Testis (tissue), 3 donors: ENCODE data around the gene ZNF462. TPM values are rescaled to one million over a fixed set of nuclear protein-coding genes. Genes with fewer than 3 reads are reported as not detected.

Experiments used
- DNase-seq: peaks from one replicate; pipeline ENCODE4 v3.0.0-alpha.2; 2019
- H3K27ac ChIP-seq, 2 donors: fragments of 200-600 bp; sonication (generic); one replicate each; pipeline ENCODE4 v1.5.1; 2019
- H3K27me3 ChIP-seq: fragments of 200-600 bp; sonication (generic); one replicate; pipeline ENCODE4 v1.5.1; 2019
- H3K36me3 ChIP-seq: fragments of 200-600 bp; sonication (generic); one replicate; pipeline ENCODE4 v1.5.1; 2017; ENCODE audit warnings: low read depth; ENCODE audit errors: missing control alignments
- H3K4me1 ChIP-seq: fragments of 200-600 bp; sonication (generic); one replicate; pipeline ENCODE4 v1.5.1; 2019
- H3K4me3 ChIP-seq, 2 donors: fragments of 200-600 bp; sonication (generic); one replicate each; pipeline ENCODE4 v1.5.1; 2017 to 2019
- H3K9me3 ChIP-seq: fragments of 200-600 bp; sonication (generic); one replicate; pipeline ENCODE4 v1.5.1; 2017
- CTCF ChIP-seq, 3 experiments: fragments of 450-650 bp in 2 of 3; fragments of 200-600 bp in 1 of 3; sonication (generic) in 1 of 3; IDR thresholded peaks; one replicate each; pipeline ENCODE4 v1.5.1; 2016 to 2019; ENCODE audit warnings: antibody characterized with exemption in 3 of 3, mild to moderate bottlenecking in 2 of 3, moderate library complexity in 1 of 3
- POLR2A ChIP-seq: fragments of 450-650 bp; IDR thresholded peaks from one replicate; pipeline ENCODE4 v1.6.1; 2017; ENCODE audit warnings: antibody characterized with exemption, mild to moderate bottlenecking, moderate library complexity
- WGBS, 2 donors: methylation state at CpG; one replicate each; pipeline ENCODE4 v1.1.5; 2018; 5-methylcytosine and 5-hydroxymethylcytosine counted together
- intact Hi-C: fragments of 100-400 bp; cut with DNase I; formaldehyde crosslinking; loops from one replicate; pipeline ENCODE4 v1.15.1; 2023; ENCODE audit warnings: low total_unique reads
- polyA plus RNA-seq: library from polyadenylated mRNA; stranded (reverse); fragments of 350-450 nt; fragmentation: Illumina TruSeq; extraction: RNeasy Lipid Tissue Mini Kit (QIAGEN cat#74804); gene quantifications from one replicate; pipeline ENCODE4 v1.2.3, GENCODE V29; 2014; ENCODE audit warnings: low read depth, low replicate concordance; ENCODE audit not compliant: insufficient read depth
- total RNA-seq, 2 donors: library from RNA; depleted of rRNA; stranded (reverse); fragments of >200 nt; gene quantifications; one replicate each; pipeline ENCODE4 v1.2.3, GENCODE V29; 2016

Gene ZNF462
- total and polyA plus RNA-seq, 3 donors from 2014 or later, result 31.5 to 61.6 (median 53.2) TPM

GRCh38 chr9:107025260-107026035, 162.5 kb downstream of the ZNF462 start:
- no peak for TF ChIP-seq CTCF (IDR thresholded peaks at IDR 0.05)
- no peak for TF ChIP-seq POLR2A
- no peaks in the 10 kb centered on the region for H3K4me1 ChIP-seq
- no peaks in the 10 kb centered on the region for H3K36me3 ChIP-seq
- no peak overlapping the region for H3K27ac ChIP-seq
- WGBS, 2 donors, result 92 to 94% methylated on average over 5 of the region's 5 CpGs
- H3K9me3 ChIP-seq, result no peaks in the 10 kb centered on the region
- no peak for DNase-seq
- intact Hi-C loops, result no loop called here
- no peak overlapping the region for H3K4me3 ChIP-seq
- no peaks in the 10 kb centered on the region for H3K27me3 ChIP-seq

- 54 to 70% methylated on average over 3 of the region's 3 CpGs for WGBS, 2 donors
- TF ChIP-seq CTCF (IDR thresholded peaks at IDR 0.05) (no peak), POLR2A (no peak)
- intact Hi-C loops, result no loop called here
- H3K27ac ChIP-seq, result no peak overlapping the region
- no peaks in the 10 kb centered on the region for H3K9me3 ChIP-seq
- no peak overlapping the region for H3K4me3 ChIP-seq
- no peaks in the 10 kb centered on the region for H3K36me3 ChIP-seq
- H3K4me1 ChIP-seq, result no peaks in the 10 kb centered on the region
- H3K27me3 ChIP-seq, result no peaks in the 10 kb centered on the region
- no peak for DNase-seq
Measured at GRCh38 chr9:107029146-107029545, 166.2 kb downstream of the ZNF462 start.

- H3K4me3 ChIP-seq, result no peak overlapping the region
- no peaks in the 10 kb centered on the region for H3K9me3 ChIP-seq
- TF ChIP-seq CTCF (IDR thresholded peaks at IDR 0.05) (no peak), POLR2A (no peak)
- no peaks in the 10 kb centered on the region for H3K4me1 ChIP-seq
- no peaks in the 10 kb centered on the region for H3K36me3 ChIP-seq
- no peak overlapping the region for H3K27ac ChIP-seq
- 84 to 90% methylated on average over 3 of the region's 3 CpGs for WGBS, 2 donors
- DNase-seq, result no peak
- no peaks in the 10 kb centered on the region for H3K27me3 ChIP-seq
- intact Hi-C loops, result no loop called here
Measured at GRCh38 chr9:107033966-107034365, 171.0 kb downstream of the ZNF462 start.

- no peaks in the 10 kb centered on the region for H3K36me3 ChIP-seq
- intact Hi-C loops, result no loop called here
- no peak for DNase-seq
- no peak overlapping the region for H3K27ac ChIP-seq
- H3K27me3 ChIP-seq, result no peaks in the 10 kb centered on the region
- no peaks in the 10 kb centered on the region for H3K4me1 ChIP-seq
- no peaks in the 10 kb centered on the region for H3K9me3 ChIP-seq
- no peak overlapping the region for H3K4me3 ChIP-seq
- WGBS, 2 donors, result 90 to 92% methylated on average over 5 of the region's 5 CpGs
- no peak for TF ChIP-seq CTCF (IDR thresholded peaks at IDR 0.05)
- no peak for TF ChIP-seq POLR2A
Measured at GRCh38 chr9:107034831-107035230, 171.9 kb downstream of the ZNF462 start.

- no peak for DNase-seq
- TF ChIP-seq CTCF (IDR thresholded peaks at IDR 0.05) (no peak), POLR2A (no peak)
- Histone ChIP-seq H3K27ac (no peak overlapping the region), H3K36me3 (no peaks in the 10 kb centered on the region), H3K4me1 (no peaks in the 10 kb centered on the region), H3K9me3 (no peaks in the 10 kb centered on the region), H3K27me3 (no peaks in the 10 kb centered on the region), H3K4me3 (no peak overlapping the region)
- intact Hi-C loops, result no loop called here
- 89 to 96% methylated on average over 4 of the region's 4 CpGs for WGBS, 2 donors
Measured at GRCh38 chr9:107036367-107036766, 173.4 kb downstream of the ZNF462 start.
